HG02885 (cell line): ENCODE results near the gene TIMM13.
"Not testable (repeated sequence)": the region's sequence is repeated elsewhere in the genome, so short reads cannot be mapped to it uniquely, and the experiment has no call there.

Experiments
- ATAC-seq: cut with Tn5 transposase; IDR thresholded peaks from one replicate; pipeline ENCODE4 v1.9.1; 2021; ENCODE audit warnings: mild to moderate bottlenecking; ENCODE audit not compliant: unreplicated experiment, poor library complexity

Gene TIMM13

DNA sequence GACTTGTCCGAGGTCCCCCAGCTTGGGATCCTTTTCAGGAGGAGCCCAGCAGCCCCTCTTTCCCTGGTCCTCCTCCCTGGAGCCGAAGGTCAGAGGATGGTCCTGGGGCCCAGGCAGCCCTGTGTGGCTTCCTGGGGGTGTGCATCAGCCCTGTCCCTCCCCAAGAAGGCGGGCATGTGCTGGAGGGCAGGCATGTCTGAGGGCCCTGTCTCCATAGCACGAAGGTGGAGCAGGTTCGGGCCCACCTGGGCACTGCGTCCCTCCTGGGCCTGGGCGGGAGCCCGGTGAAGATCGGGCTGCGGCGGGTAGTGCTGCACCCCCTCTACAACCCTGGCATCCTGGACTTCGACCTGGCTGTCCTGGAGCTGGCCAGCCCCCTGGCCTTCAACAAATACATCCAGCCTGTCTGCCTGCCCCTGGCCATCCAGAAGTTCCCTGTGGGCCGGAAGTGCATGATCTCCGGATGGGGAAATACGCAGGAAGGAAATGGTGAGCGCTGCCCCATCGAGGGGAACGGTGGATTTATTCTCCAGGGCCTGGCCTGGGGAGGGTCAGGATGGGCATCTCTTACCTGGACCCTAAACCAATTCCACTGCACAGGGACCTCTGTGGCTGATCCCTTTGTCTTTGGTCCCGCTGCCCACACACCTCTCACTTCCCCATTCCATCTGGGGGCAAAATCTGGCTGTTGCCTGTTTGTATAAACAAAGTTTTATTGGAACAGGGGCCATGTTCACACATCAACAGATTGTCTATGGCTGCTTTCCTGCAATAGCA is 10.9 kb downstream of the TIMM13 start:
- ATAC-seq = no peak

DNA sequence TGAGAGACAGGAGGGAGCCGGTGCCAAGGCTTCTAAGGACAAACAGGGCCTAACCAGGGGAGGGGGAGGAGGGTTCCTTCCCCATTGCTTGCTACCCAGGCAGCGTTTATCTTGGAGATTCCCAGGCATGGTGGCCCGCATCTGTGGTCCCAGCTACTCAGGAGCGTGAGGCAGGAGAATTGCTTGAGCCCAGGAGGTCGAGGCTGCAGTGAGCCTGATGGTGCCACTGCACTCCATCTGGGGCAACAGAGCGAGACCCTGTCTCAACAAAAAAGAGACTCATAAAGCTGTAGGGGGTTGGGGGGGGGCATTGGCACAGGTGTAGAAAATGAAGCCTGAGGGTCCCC is 11.4 kb downstream of the TIMM13 start:
- ATAC-seq = no peak

DNA sequence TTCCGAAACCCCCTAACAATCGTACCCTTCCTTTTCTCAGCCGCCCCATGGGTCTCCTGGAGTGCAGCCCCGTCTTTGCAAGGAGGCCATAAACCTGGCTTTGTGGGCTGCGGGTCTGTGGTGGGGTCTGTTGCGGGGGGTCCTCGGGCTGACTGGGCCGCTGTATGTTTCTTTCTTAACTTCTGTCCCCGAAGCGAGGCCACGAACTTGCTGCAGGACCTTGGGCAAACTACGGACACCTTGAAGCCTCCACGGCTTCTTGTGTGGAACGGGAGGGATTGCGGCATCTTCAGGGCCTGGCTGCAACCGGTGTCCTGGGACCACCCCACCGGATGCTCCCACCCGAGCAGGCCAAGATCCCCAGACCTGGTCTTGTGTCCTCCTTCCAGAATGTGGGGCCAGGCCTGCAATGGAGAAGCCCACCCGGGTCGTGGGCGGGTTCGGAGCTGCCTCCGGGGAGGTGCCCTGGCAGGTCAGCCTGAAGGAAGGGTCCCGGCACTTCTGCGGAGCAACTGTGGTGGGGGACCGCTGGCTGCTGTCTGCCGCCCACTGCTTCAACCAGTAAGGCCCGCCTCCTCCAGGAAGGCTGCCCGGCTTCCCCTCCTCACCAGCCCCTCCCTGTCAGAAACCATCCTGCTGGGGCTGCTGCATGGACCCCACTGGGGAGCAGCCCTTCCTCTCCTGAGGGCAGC is 12.0 kb downstream of the TIMM13 start:
- ATAC-seq = no peak

GRCh38 chr19:2413629-2414028 is 13.8 kb downstream of the TIMM13 start:
- no peak for ATAC-seq

GRCh38 chr19:2413159-2413558 is 14.2 kb downstream of the TIMM13 start:
- ATAC-seq = no peak

DNA sequence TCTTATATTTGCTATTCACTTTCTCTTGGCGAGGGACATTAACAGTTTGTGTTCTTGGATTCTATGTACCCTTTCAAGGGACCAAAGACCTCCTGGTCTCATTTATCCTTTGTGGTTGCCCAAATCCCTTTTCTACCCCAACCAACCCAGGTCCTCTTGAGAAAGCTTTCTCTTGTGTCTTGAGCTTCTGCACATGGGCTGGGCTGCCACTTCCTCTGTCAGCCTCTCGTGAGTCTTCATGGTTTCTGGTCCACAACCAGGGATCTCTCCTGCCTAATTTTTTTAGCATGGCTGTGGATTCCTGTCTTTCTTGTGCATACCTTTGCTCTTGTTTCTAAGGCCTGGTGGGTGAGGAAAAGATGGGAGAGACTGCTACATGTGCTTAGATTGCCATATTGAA is 14.9 kb downstream of the TIMM13 start:
- no peak for ATAC-seq

DNA sequence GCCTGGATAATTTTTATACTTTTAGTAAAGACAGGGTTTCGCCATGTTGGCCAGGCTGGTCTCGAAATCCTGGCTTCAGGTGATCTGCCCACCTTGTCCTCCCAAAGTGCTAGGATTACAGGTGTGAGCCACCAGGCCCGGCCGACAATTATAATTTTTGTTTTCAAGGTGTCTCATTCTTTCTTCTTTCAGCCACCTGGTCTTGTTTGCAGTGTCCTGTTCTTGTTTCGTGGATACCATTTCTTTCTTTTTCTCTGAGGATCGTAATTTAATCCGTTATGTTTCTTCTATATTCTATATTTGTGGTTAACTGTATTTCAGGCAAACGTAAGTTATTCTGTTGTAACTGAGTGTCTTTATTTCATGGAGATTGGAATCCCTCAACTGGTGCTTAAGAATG is 15.7 kb downstream of the TIMM13 start:
- ATAC-seq = no peak

DNA sequence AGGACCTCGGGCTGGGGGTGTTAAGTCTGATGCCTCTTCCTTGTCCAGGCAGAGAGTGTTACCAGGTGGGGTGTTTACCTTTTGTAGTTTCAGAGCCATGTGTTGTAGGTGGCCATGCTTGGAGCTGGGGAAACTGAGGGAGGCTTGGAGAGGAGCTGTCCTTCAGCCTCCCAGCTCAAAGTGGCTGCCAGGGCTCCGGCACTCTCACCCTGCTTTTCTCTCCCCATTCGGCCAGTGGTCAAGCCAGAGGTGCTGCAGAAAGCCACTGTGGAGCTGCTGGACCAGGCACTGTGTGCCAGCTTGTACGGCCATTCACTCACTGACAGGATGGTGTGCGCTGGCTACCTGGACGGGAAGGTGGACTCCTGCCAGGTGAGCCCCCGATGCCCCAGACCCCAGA is 17.4 kb downstream of the TIMM13 start:
- no peak for ATAC-seq

- ATAC-seq = no peak
Measured at GRCh38 chr19:2409352-2409912, 18.0 kb downstream of the TIMM13 start.

GRCh38 chr19:2408247-2408646 is 19.1 kb downstream of the TIMM13 start:
- no peak for ATAC-seq

GRCh38 chr19:2399582-2399981 is 27.8 kb downstream of the TIMM13 start:
- no peak for ATAC-seq

- ATAC-seq = no peak
Measured at GRCh38 chr19:2398735-2399305, 28.6 kb downstream of the TIMM13 start.

GRCh38 chr19:2397173-2397572 is 30.2 kb downstream of the TIMM13 start:
- ATAC-seq = not testable (repeated sequence)

GRCh38 chr19:2395293-2395829 is 32.0 kb downstream of the TIMM13 start:
- not testable (repeated sequence) for ATAC-seq

GRCh38 chr19:2394442-2395292 is 32.7 kb downstream of the TIMM13 start:
- ATAC-seq = peak; percentile 68

GRCh38 chr19:2394054-2394441 is 33.3 kb downstream of the TIMM13 start:
- ATAC-seq = peak; percentile 13

DNA sequence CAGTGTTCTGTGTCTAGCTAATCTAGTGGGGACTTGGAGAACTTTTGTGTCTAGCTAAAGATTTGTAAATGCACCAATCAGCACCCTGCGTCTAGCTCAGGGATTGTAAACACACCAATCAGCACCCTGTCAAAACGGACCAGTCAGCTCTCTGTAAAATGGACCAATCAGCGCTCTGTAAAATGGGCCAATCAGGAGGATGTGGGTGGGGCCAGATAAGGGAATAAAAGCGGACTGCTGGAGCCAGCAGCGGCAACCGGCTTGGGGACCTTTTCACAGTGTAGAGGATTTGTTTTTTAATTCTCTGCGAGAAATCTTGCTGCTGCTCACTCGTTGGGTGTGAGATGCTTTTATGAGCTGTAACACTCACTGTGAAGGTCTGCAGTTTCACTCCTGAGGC is 34.5 kb downstream of the TIMM13 start:
- not testable (repeated sequence) for ATAC-seq

GRCh38 chr19:2392366-2392765 is 35.0 kb downstream of the TIMM13 start:
- no peak for ATAC-seq

GRCh38 chr19:2391118-2391725 is 36.2 kb downstream of the TIMM13 start:
- ATAC-seq = no peak

- no peak for ATAC-seq
Measured at GRCh38 chr19:2389594-2389993, 37.8 kb downstream of the TIMM13 start.
